Hematopoietic multipotent progenitor cell treated with erythropoietin and hydrocortisone succinate and interleukin-3 and kit ligand, for 6 days (in vitro differentiated cells): ENCODE results near the gene TMEM156.
A peak's percentile ranks its signal among the peaks of the same experiment; 100 is the strongest.
"Not testable (repeated sequence)": the region's sequence is repeated elsewhere in the genome, so short reads cannot be mapped to it uniquely, and the experiment has no call there.

ENCODE experiments used
- DNase-seq: peaks from one replicate; pipeline ENCODE4 v3.0.0-alpha.2; 2015

TMEM156 gene

DNA sequence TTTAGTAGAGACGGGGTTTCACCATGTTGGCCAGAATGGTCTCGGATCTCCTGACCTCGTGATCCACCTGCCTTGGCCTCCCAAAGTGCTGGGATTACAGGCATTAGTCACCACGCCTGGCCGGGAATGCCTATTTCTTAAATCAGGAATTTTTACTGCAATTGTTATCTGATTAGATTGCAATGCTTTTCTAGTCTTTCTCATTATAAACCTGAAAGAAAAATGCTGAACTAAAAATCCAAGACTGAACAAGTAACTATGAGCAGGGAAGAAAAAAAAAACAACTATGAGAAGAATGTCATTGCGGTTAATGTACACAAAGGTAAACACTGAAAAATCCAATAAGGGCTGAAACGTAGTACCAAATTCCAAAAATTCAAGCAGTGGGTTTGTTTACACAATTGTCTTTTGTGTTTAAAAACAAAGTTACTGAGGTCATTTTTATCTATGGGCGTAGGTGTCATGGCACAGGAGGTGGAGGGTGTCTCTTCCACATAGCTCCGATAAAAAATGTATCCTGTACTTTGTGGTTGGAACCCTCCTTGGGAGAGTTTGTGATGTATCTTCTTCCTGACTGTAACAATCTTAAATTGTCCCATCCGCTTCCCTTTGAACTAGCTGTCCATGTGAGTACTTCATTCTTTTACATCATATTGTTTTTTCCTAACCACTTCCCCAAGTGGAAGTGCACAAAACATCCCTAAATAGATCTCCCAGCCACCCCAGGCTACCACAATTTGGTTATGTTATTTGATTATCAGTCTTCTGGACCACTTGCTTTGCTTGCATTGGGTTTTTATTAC, 11.1 kb upstream of the TMEM156 start:
- DNase-seq, result no peak

GRCh38 chr4:39042366-39042765, 10.2 kb upstream of the TMEM156 start:
- DNase-seq, result no peak

DNA sequence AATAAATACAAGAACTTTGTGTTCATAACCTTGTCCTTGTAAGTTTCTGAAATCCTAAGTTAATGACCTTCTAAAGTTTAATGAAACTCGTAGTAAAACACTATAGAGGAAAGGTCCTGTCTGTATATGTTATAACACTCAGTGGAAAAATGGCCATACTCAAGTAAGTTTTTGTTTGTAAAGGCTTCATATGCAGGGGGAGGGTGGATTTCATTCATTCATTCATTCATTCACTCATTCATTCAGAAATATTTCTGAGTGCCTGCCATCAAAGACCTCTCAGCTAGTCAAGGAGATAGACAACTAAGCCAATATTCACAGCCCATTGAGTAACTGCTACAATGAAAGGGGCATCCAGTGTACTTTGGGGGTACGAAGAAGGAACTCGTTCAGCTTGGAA, 6.9 kb upstream of the TMEM156 start:
- no peak for DNase-seq

- DNase-seq, result no peak
These were observed 5.7 kb upstream of the TMEM156 start for GRCh38 chr4:39037941-39038340.

DNA sequence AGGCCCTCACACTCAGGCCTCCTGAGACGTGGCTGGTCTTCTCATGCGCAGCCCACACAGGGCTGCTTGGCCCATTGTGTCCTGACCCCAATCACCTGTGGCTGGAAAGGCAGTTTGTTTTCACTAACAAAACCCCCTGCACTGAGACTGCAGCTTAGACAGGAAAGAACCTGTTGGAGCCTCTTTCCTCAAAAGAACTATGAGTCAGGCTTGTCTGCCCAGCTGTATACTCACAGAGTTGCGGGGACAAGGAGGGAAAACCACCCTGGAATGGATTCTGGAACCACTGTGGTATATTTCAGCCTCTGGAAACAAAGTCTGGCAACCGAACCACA, 5.2 kb upstream of the TMEM156 start:
- DNase-seq, result no peak

DNA sequence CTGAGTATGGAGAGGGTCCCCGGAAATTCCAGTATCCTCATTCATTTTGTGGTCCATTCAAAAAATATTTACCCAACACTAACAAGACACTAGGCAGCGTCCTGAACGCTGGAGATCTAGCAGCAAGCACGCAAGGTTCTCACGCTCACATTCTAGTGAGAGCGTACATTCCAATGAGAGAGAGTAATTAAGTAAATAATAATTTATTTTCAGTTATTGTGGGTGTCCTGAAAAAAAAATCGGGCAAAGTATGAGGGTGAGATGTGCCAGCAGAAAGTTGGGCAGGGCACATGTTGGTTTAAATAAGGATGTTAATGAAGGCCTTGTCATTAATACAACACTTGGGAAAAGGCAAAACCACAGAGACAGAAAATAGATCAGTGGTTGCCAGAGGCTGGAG, 4.0 kb upstream of the TMEM156 start:
- DNase-seq, result no peak

- DNase-seq, result not testable (repeated sequence)
These were observed 604 bp downstream of the TMEM156 start for GRCh38 chr4:39031590-39032020.

GRCh38 chr4:39030725-39031124, 1.5 kb downstream of the TMEM156 start:
- no peak for DNase-seq

GRCh38 chr4:39029752-39030694, 2.2 kb downstream of the TMEM156 start:
- DNase-seq, result peak; percentile 51

GRCh38 chr4:39026096-39026495, 6.1 kb downstream of the TMEM156 start:
- no peak for DNase-seq

- DNase-seq, result peak; percentile 73
These were observed 6.6 kb downstream of the TMEM156 start for GRCh38 chr4:39025552-39026085.

- no peak for DNase-seq
These were observed 7.8 kb downstream of the TMEM156 start for GRCh38 chr4:39024311-39024865.

GRCh38 chr4:39023059-39023458, 9.2 kb downstream of the TMEM156 start:
- no peak for DNase-seq

DNA sequence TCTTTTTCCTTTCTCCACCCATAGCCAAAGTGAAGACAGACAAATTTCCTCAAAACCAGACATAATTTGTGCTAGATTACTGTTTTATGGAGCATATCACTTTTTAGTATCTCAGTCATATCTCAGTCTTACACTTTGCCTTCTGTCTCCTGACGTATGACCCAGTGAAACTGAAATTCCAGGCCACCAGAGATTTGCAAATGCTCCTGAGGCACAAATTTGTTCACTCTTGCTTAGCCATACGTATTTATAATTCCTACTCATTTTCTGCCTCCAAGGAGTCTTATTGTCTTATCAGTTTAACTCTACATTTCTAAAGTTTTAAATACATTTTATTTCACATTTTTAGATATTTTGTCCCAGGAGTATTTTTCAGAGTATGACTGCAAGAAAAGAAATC, 10.0 kb downstream of the TMEM156 start:
- DNase-seq, result no peak

GRCh38 chr4:39021631-39022030, 10.6 kb downstream of the TMEM156 start:
- no peak for DNase-seq

DNA sequence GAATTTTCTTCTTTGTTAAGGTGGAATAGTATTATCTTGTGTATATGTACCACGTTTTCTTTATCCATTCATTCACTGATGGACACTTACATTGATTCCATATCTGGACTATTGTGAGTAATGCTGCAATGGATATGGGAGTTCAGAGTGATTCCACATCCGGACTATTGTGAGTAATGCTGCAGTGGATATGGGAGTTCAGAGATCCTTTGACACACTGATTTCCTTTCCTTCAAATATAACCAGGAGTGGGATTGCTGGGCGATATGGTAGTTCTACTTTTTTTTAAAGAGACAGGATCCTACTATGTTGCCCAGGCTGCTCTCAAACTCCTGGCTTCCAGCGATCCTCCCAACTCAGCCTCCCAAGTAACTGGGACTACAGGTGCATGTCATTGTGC, 12.1 kb downstream of the TMEM156 start:
- DNase-seq, result no peak

DNA sequence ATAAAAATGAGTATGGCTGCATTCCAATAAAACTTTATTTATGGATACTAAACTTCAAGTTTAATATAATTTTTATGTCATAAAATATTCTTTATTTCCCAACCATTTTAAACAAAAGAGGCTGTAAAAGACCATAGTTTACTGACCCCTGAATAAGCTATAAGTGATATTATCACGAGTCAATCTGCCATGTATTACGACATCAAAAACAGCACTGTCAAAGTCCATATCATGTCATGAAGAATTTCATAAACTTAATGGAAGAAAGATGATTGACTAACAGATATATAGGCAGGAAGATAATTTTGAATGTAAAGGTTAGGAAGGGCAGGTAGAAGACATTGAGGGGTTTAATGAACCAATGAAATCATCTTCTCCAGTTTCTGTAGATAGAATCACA, 18.2 kb downstream of the TMEM156 start:
- DNase-seq, result no peak

- DNase-seq, result no peak
These were observed 27.5 kb downstream of the TMEM156 start for GRCh38 chr4:39004758-39005157.

DNA sequence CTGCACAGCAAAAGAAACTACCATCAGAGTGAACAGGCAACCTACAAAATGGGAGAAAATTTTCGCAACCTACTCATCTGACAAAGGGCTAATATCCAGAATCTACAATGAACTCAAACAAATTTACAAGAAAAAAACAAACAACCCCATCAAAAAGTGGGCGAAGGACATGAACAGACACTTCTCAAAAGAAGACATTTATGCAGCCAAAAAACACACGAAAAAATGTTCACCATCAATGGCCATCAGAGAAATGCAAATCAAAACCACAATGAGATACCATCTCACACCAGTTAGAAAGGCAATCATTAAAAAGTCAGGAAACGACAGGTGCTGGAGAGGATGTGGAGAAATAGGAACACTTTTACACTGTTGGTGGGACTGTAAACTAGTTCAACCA, 30.2 kb downstream of the TMEM156 start:
- DNase-seq, result not testable (repeated sequence)

DNA sequence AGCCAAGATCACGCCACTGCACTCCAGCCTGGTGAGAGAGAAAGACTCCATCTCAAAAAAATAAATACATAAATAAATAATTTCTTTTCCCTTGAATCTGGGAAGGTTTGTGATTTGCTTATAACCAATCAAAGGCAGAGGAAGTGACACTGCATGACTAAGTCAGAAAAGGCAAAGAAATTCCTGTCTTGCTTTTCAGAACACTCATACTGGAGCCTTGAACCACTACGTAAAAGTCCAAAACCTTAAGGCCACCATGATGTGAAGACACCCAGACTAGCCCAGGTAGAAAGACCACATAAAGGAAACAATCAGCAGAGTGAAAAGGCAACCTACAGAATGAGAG, 36.6 kb downstream of the TMEM156 start:
- DNase-seq, result no peak

DNA sequence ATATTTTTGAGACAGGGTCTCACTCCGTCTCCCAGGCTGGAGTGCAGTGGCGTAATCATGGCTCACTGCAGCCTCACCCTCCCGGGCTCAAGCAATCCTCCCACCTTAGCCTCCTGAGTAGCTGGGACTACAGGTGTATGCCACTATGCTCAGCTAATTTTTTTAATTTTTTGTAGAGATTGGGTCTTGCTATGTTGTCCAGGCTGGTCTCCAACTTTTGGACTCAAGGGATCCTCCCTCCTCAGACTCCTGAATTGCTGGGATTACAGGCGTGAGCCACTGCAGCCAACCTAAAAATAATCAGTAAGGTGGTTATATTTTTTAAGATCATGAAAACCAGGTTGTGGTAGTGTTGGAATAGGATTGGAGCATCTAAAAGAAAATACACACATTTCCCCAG, 38.1 kb downstream of the TMEM156 start:
- no peak for DNase-seq

GRCh38 chr4:38993683-38994082, 38.5 kb downstream of the TMEM156 start:
- no peak for DNase-seq

GRCh38 chr4:38990241-38990640, 42.0 kb downstream of the TMEM156 start:
- DNase-seq, result no peak

GRCh38 chr4:38989487-38989886, 42.7 kb downstream of the TMEM156 start:
- DNase-seq, result no peak
